Neural progenitor cell (in vitro differentiated cells): ENCODE results near the gene ATG10. TPM values are rescaled to one million over a fixed set of nuclear protein-coding genes. Genes with fewer than 3 reads are reported as not detected.

ENCODE experiments used
- DNase-seq: peaks from one replicate; pipeline ENCODE4 v3.0.0-alpha.2; 2016; ENCODE audit warnings: low spot score
- H2AFZ ChIP-seq: fragments of 200-600 bp; sonication (generic); replicated peaks from 2 replicates; pipeline ENCODE4 v1.6.1; 2016; ENCODE audit warnings: antibody characterized with exemption
- H3F3A ChIP-seq: fragments of 200-600 bp; sonication (generic); 2 replicates; pipeline ENCODE4 v1.6.1; 2016; ENCODE audit warnings: antibody characterized with exemption, low read depth
- H3K27ac ChIP-seq: fragments of 200-600 bp; sonication (generic); 2 replicates; pipeline ENCODE4 v1.5.1; 2016; ENCODE audit warnings: mild to moderate bottlenecking
- H3K27me3 ChIP-seq: fragments of 200-600 bp; sonication (generic); 2 replicates; pipeline ENCODE4 v1.6.1; 2016; ENCODE audit warnings: mild to moderate bottlenecking, moderate library complexity
- H3K36me3 ChIP-seq: fragments of 200-600 bp; sonication (generic); 2 replicates; pipeline ENCODE4 v1.5.1; 2016
- H3K4me1 ChIP-seq: fragments of 200-600 bp; sonication (generic); 2 replicates; pipeline ENCODE4 v1.6.1; 2016; ENCODE audit warnings: mixed run types
- H3K4me2 ChIP-seq: fragments of 200-600 bp; sonication (generic); 2 replicates; pipeline ENCODE4 v1.6.1; 2016
- H3K4me3 ChIP-seq: fragments of 200-600 bp; sonication (generic); 2 replicates; pipeline ENCODE4 v1.5.1; 2016
- H3K79me2 ChIP-seq: fragments of 200-600 bp; sonication (generic); 2 replicates; pipeline ENCODE4 v1.6.1; 2016; ENCODE audit warnings: low read depth
- H3K9ac ChIP-seq: fragments of 200-600 bp; sonication (generic); 2 replicates; pipeline ENCODE4 v1.6.1; 2016
- H3K9me3 ChIP-seq: fragments of 200-600 bp; sonication (generic); 2 replicates; pipeline ENCODE4 v1.5.1; 2016; ENCODE audit warnings: low read depth
- H4K20me1 ChIP-seq: fragments of 200-600 bp; sonication (generic); 2 replicates; pipeline ENCODE4 v1.6.1; 2016; ENCODE audit warnings: low read depth
- H3K27ac Mint-ChIP-seq: 3 replicates; pipeline ENCODE4 v1.8.0; 2021; ENCODE audit warnings: mixed read lengths
- H3K27me3 Mint-ChIP-seq: 2 replicates; pipeline ENCODE4 v1.8.0; 2022; ENCODE audit warnings: low read depth, mild to moderate bottlenecking, inconsistent platforms, moderate library complexity, mixed read lengths; ENCODE audit not compliant: insufficient read depth
- H3K36me3 Mint-ChIP-seq: 3 replicates; pipeline ENCODE4 v1.8.0; 2021; ENCODE audit warnings: mixed read lengths
- H3K4me1 Mint-ChIP-seq: 3 replicates; pipeline ENCODE4 v1.8.0; 2021; ENCODE audit warnings: mixed read lengths
- H3K4me3 Mint-ChIP-seq: 3 replicates; pipeline ENCODE4 v1.8.0; 2021; ENCODE audit warnings: mild to moderate bottlenecking, moderate library complexity, mixed read lengths
- H3K9me3 Mint-ChIP-seq: 3 replicates; pipeline ENCODE4 v1.8.0; 2020; ENCODE audit warnings: mixed read lengths
- CTCF ChIP-seq: fragments of 200-600 bp; sonication (generic); IDR thresholded peaks from 2 replicates; pipeline ENCODE4 v1.5.1; 2017; ENCODE audit warnings: antibody characterized with exemption, mild to moderate bottlenecking
- EZH2 ChIP-seq: fragments of 200-600 bp; sonication (generic); IDR thresholded peaks from 2 replicates; pipeline ENCODE4 v1.6.1; 2017; ENCODE audit warnings: antibody characterized with exemption, mild to moderate bottlenecking, moderate library complexity
- EZH2phosphoT487 ChIP-seq: fragments of 200-600 bp; sonication (generic); IDR thresholded peaks from 2 replicates; pipeline ENCODE4 v1.6.1; 2017; ENCODE audit warnings: antibody characterized with exemption
- total RNA-seq: library from RNA; depleted of rRNA; stranded (reverse); fragments of >200 nt; gene quantifications from 2 replicates; pipeline ENCODE4 v1.2.3, GENCODE V29; 2015; ENCODE audit warnings: low replicate concordance

ATG10 gene
- total RNA-seq, 1 donor from 2014 or later, result 13.4 TPM

- no peak overlapping the region for H3K27ac Mint-ChIP-seq
- no peaks in the 10 kb centered on the region for H3K27me3 Mint-ChIP-seq
- no peak overlapping the region for H3K27ac ChIP-seq
- peaks cover 32% of the 10 kb centered on the region for H3K36me3 Mint-ChIP-seq
- no peak for DNase-seq
- no peak overlapping the region for H3K9ac ChIP-seq
- no peaks in the 10 kb centered on the region for H4K20me1 ChIP-seq
- peaks cover 6% of the 10 kb centered on the region for H3K4me1 Mint-ChIP-seq
- no peak overlapping the region for H3K4me2 ChIP-seq
- TF ChIP-seq EZH2phosphoT487 (no peak), EZH2 (no peak), CTCF (no peak)
- H3K9me3 Mint-ChIP-seq, result peaks cover 20% of the 10 kb centered on the region
- no peaks in the 10 kb centered on the region for H3K36me3 ChIP-seq
- peaks cover 12% of the 10 kb centered on the region for H3K4me1 ChIP-seq
- H3K4me3 Mint-ChIP-seq, result no peak overlapping the region
- H2AFZ ChIP-seq, result no peak overlapping the region
- H3K79me2 ChIP-seq, result no peaks in the 10 kb centered on the region
- no peak overlapping the region for H3K4me3 ChIP-seq
- no peaks in the 10 kb centered on the region for H3K27me3 ChIP-seq
- H3K9me3 ChIP-seq, result peaks cover 4% of the 10 kb centered on the region
- H3F3A ChIP-seq, result peaks cover 13% of the 10 kb centered on the region
These were observed 14.3 kb downstream of the ATG10 start for GRCh38 chr5:81986126-81986525.

GRCh38 chr5:81989204-81989603 lies 17.4 kb downstream of the ATG10 start:
- H3K9me3 ChIP-seq, result no peaks in the 10 kb centered on the region
- no peaks in the 10 kb centered on the region for H3K79me2 ChIP-seq
- H4K20me1 ChIP-seq, result no peaks in the 10 kb centered on the region
- H3K4me3 ChIP-seq, result no peak overlapping the region
- H2AFZ ChIP-seq, result no peak overlapping the region
- TF ChIP-seq CTCF (no peak), EZH2phosphoT487 (no peak), EZH2 (no peak)
- H3K4me1 ChIP-seq, result no peaks in the 10 kb centered on the region
- H3K4me2 ChIP-seq, result no peak overlapping the region
- no peak overlapping the region for H3K4me3 Mint-ChIP-seq
- H3K27ac ChIP-seq, result no peak overlapping the region
- H3K4me1 Mint-ChIP-seq, result no peaks in the 10 kb centered on the region
- no peak overlapping the region for H3K9ac ChIP-seq
- H3K9me3 Mint-ChIP-seq, result peaks cover 12% of the 10 kb centered on the region
- no peaks in the 10 kb centered on the region for H3F3A ChIP-seq
- H3K27me3 Mint-ChIP-seq, result no peaks in the 10 kb centered on the region
- no peaks in the 10 kb centered on the region for H3K36me3 ChIP-seq
- peaks cover 23% of the 10 kb centered on the region for H3K36me3 Mint-ChIP-seq
- H3K27ac Mint-ChIP-seq, result no peak overlapping the region
- DNase-seq, result no peak
- H3K27me3 ChIP-seq, result no peaks in the 10 kb centered on the region

- Histone ChIP-seq H3K9me3 (no peaks in the 10 kb centered on the region), H3K79me2 (no peaks in the 10 kb centered on the region), H3K4me2 (no peak overlapping the region), H3F3A (no peaks in the 10 kb centered on the region), H3K9ac (no peak overlapping the region), H3K27ac (no peak overlapping the region), H3K36me3 (no peaks in the 10 kb centered on the region), H2AFZ (no peak overlapping the region), H3K27me3 (no peaks in the 10 kb centered on the region), H4K20me1 (no peaks in the 10 kb centered on the region), H3K4me1 (no peaks in the 10 kb centered on the region), H3K4me3 (no peak overlapping the region)
- no peak for TF ChIP-seq CTCF
- no peak for TF ChIP-seq EZH2
- no peak for TF ChIP-seq EZH2phosphoT487
- Mint-ChIP-seq H3K36me3 (peaks cover 32% of the 10 kb centered on the region), H3K9me3 (peaks cover 11% of the 10 kb centered on the region), H3K27ac (no peak overlapping the region), H3K27me3 (no peaks in the 10 kb centered on the region), H3K4me3 (no peak overlapping the region), H3K4me1 (no peaks in the 10 kb centered on the region)
- no peak for DNase-seq
These were observed 22.9 kb downstream of the ATG10 start for GRCh38 chr5:81994679-81995078.

- Histone ChIP-seq H3K4me1 (no peaks in the 10 kb centered on the region), H3K9ac (no peak overlapping the region), H3K4me3 (no peak overlapping the region), H2AFZ (no peak overlapping the region), H3K79me2 (no peaks in the 10 kb centered on the region), H4K20me1 (no peaks in the 10 kb centered on the region), H3K36me3 (no peaks in the 10 kb centered on the region), H3K27ac (no peak overlapping the region), H3K9me3 (no peaks in the 10 kb centered on the region), H3K4me2 (no peak overlapping the region), H3K27me3 (no peaks in the 10 kb centered on the region), H3F3A (no peaks in the 10 kb centered on the region)
- Mint-ChIP-seq H3K9me3 (peaks cover 16% of the 10 kb centered on the region), H3K27ac (no peak overlapping the region), H3K36me3 (peaks cover 38% of the 10 kb centered on the region), H3K4me1 (no peaks in the 10 kb centered on the region), H3K27me3 (no peaks in the 10 kb centered on the region), H3K4me3 (no peak overlapping the region)
- DNase-seq, result no peak
- TF ChIP-seq EZH2phosphoT487 (no peak), CTCF (no peak)
These were observed 23.6 kb downstream of the ATG10 start for GRCh38 chr5:81995407-81995806.
